ENCODE results near the gene CLEC16A.

CLEC16A gene

GRCh38 chr16:11207646-11208045 is 263.3 kb downstream of the CLEC16A start:
- no peak overlapping the region for H3K4me3 ChIP-seq (replicated peaks; ENCODE audit: low read depth, low read length)
- peak; percentile 26 for DNase-seq (ENCODE audit: low read depth)
- TF ChIP-seq, protein P1, sequence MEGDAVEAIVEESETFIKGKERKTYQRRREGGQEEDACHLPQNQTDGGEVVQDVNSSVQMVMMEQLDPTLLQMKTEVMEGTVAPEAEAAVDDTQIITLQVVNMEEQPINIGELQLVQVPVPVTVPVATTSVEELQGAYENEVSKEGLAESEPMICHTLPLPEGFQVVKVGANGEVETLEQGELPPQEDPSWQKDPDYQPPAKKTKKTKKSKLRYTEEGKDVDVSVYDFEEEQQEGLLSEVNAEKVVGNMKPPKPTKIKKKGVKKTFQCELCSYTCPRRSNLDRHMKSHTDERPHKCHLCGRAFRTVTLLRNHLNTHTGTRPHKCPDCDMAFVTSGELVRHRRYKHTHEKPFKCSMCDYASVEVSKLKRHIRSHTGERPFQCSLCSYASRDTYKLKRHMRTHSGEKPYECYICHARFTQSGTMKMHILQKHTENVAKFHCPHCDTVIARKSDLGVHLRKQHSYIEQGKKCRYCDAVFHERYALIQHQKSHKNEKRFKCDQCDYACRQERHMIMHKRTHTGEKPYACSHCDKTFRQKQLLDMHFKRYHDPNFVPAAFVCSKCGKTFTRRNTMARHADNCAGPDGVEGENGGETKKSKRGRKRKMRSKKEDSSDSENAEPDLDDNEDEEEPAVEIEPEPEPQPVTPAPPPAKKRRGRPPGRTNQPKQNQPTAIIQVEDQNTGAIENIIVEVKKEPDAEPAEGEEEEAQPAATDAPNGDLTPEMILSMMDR (IDR thresholded peaks at IDR 0.05; ENCODE audit: low read length, missing control alignments) = no peak

DNA sequence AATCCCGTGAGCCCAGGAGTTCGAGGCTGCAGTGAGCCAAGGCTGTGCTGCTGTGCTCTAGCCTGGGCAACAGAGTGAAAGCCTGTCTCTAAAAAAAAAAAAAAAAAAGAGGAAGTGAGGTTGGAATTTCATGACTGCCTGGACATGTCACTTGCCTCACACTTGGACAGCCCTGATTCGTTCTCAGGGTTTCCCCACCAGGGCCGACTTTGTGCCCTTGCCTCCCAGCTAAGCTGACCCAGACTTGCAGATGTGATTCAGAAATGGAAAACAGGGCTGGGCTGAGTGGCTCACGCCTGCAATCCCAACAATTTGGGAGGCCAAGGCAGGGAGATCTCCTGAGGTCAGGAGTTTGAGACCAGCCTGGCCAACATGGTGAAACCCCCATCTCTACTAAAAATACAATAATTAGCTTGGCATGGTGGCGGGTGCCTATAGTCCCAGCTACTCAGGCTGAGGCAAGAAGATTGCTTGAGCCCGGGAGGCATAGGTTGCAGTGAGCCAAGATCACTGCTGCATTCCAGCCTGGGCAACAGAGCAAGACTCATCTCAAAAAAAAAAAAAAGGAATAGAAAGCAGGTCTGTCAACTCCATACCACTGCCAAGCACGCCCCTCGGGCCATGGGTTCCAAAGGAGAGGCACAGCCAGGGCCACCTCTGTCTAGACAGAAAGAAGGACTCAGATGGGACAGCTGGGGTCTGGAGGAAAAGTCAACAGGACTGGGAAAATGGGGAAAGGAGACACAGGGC is 264.7 kb downstream of the CLEC16A start:
- H3K4me3 ChIP-seq (replicated peaks; ENCODE audit: low read depth, low read length) = no peak overlapping the region
- TF ChIP-seq, protein P1 (IDR thresholded peaks at IDR 0.05; ENCODE audit: low read length, missing control alignments) = no peak
- DNase-seq (ENCODE audit: low read depth) = peak; percentile 44

DNA sequence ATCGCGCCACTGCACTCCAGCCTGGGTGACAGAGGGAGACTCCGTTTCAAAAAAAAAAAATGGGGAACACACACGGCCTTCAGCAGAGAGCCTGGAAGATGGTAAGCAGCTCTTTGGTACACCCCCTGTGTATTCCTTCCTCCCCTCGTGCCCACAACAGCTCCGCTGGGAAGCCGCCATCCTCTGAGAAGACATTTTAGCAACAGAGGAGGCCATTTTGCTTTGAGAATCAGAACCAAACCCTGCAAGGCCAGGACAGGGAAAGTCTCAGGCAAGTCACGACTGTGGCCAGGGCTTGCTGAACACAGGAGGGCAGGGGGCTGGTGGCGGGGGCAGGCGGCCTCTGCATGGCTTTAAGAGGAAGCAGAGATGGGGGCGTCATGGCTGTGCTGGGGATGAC is 265.9 kb downstream of the CLEC16A start:
- H3K4me3 ChIP-seq (replicated peaks; ENCODE audit: low read depth, low read length) = no peak overlapping the region
- TF ChIP-seq, protein P1 (IDR thresholded peaks at IDR 0.05; ENCODE audit: low read length, missing control alignments) = no peak
- no peak for DNase-seq (ENCODE audit: low read depth)

- TF ChIP-seq, protein P1 (IDR thresholded peaks at IDR 0.05; ENCODE audit: low read length, missing control alignments) = no peak
- no peak overlapping the region for H3K4me3 ChIP-seq (replicated peaks; ENCODE audit: low read depth, low read length)
- DNase-seq (ENCODE audit: low read depth) = no peak
Measured at GRCh38 chr16:11211061-11211976, 267.0 kb downstream of the CLEC16A start.

GRCh38 chr16:11211977-11212797 is 267.8 kb downstream of the CLEC16A start:
- TF ChIP-seq, protein P1 (IDR thresholded peaks at IDR 0.05; ENCODE audit: low read length, missing control alignments) = no peak
- peak; percentile 37 for DNase-seq (ENCODE audit: low read depth)

GRCh38 chr16:11212798-11213196 is 268.4 kb downstream of the CLEC16A start:
- H3K4me3 ChIP-seq (replicated peaks; ENCODE audit: low read depth, low read length) = no peak overlapping the region
- DNase-seq (ENCODE audit: low read depth) = no peak

More at GRCh38 chr16:11211977-11212797, 267.8 kb downstream of the CLEC16A start:
- no peak overlapping the region for H3K4me3 ChIP-seq (replicated peaks; ENCODE audit: low read depth, low read length)

More at GRCh38 chr16:11212798-11213196, 268.4 kb downstream of the CLEC16A start:
- TF ChIP-seq, protein P1 (IDR thresholded peaks at IDR 0.05; ENCODE audit: low read length, missing control alignments) = no peak

Measured in fibroblast of pulmonary artery (primary cell).